ENCODE measurements around the gene ABHD8.

GRCh38 chr19:17246681-17247425 lies 56.4 kb downstream of the ABHD8 start:
- TF ChIP-seq CTCF (IDR thresholded peaks at IDR 0.05; ENCODE audit: low read depth, low read length) (no peak), POLR2A (IDR thresholded peaks at IDR 0.05; ENCODE audit: extremely low read depth, insufficient read length) (no peak), MAX (IDR thresholded peaks at IDR 0.05; ENCODE audit: low read depth, low read length) (no peak), MYC (IDR thresholded peaks at IDR 0.05; ENCODE audit: low read depth, low read length) (no peak)

All from NB4 (cell line).